H1 (cell line): ENCODE data around the gene CST6. TPM values are rescaled to one million over a fixed set of nuclear protein-coding genes. Genes with fewer than 3 reads are reported as not detected.

ENCODE experiments used
- RBBP5 ChIP-seq: IDR thresholded peaks from 2 replicates; pipeline ENCODE4 v1.7.1; 2012; ENCODE audit warnings: low read depth, mild to moderate bottlenecking, inconsistent platforms, low read length, moderate library complexity, borderline replicate concordance
- polyA plus RNA-seq, 7 experiments: library from polyadenylated mRNA; depleted of rRNA in 3 of 7; stranded (reverse) in 5 of 7; unstranded in 2 of 7; fragments of >200 nt in 5 of 7; fragments of 200-250 nt in 2 of 7; gene quantifications; 1 replicate in 5 of 7; 2 replicates in 1 of 7; 4 replicates in 1 of 7; pipeline versions ENCODE4 v1.2.1 to v1.2.3, GENCODE V29; 2011 to 2013; ENCODE audit warnings: missing spikeins in 2 of 7, mixed read lengths in 2 of 7
- total RNA-seq: library from RNA; stranded (reverse); fragmentation: NEBNext Ultra II Directional; extraction: Animal tissue kit (Norgen Biotek cat#: 25700); gene quantifications from 2 replicates; pipeline ENCODE4 v1.2.1, GENCODE V29; 2021

Gene CST6
- total and polyA plus RNA-seq, 2 of the 8 experiments (the other 6 are each of a cell fraction or from before 2014, with no cell fraction given): 1.6 to 7.6 TPM

GRCh38 chr11:66032957-66033735 is 21.3 kb downstream of the CST6 start (continued):
- TF ChIP-seq RBBP5: no peak
- TF ChIP-seq, all 59 proteins: peak for 0
